ENCODE measurements around the gene RPTOR.
"Not testable (repeated sequence)": the region's sequence is repeated elsewhere in the genome, so short reads cannot be mapped to it uniquely, and the experiment has no call there.

RPTOR gene

DNA sequence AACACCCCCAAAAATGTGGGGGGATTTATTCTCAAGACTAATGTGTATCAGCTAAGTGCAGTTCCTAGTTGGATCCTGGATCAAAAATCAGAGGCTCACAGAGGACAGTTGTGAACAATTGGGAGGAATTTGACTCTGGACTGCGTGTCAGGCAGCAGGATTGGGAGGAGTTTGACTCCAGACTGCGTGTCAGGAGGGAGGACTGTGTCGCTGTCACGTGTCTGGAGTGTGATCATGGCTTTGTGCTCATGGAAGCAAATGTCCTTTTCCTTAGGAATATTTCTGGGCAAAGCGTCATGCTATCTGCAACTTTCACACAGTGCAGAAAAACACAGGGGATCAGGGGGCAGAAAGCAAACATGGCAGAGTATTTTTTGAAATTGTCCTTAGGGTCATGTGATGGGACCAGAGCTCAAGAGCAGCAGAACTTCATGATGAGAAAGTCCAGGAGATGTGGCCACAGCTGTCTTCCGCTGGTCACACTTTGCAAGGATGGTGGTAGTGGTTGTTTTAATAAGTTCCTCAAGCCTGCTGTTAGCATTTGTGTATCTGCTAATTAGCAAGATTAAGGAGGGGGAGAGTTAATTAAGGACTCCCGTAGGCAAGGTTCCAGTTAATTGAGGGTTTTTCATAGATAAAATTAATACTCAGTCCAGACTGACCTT is 325.0 kb downstream of the RPTOR start:
- Histone ChIP-seq H3K36me3 (ENCODE audit: control insufficient read depth, insufficient read depth, low read length) (no peaks in the 10 kb centered on the region), H3K4me1 (ENCODE audit: control insufficient read depth, insufficient read depth, low read length) (no peaks in the 10 kb centered on the region), H3K4me3 (ENCODE audit: low read length) (no peak overlapping the region), H3K9ac (ENCODE audit: low read length) (no peak overlapping the region), H3K27me3 (ENCODE audit: control insufficient read depth, insufficient read depth, low read length) (no peaks in the 10 kb centered on the region), H3K9me3 (ENCODE audit: control insufficient read depth, low read length) (no peaks in the 10 kb centered on the region)

DNA sequence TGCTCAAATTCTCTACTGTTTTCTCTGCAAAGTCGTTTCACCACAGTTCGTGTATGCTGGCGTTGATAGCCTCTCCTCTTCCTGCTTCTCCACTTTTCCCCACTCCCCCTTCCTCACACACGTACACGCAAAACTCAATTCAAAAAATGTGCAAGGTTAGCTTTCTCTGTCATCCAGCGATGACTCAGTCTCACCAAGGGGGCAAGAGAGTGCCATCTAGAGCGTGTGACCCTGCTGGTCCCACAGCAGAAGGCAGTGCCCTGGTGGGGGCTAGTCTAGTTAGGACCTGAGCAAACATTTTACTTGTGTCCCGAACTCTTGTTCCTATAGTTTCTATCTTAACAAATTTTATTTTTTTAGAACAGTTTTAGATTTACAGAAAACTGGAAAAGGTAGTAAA is 325.8 kb downstream of the RPTOR start:
- Histone ChIP-seq H3K9ac (ENCODE audit: low read length) (no peak overlapping the region), H3K27me3 (ENCODE audit: control insufficient read depth, insufficient read depth, low read length) (no peaks in the 10 kb centered on the region), H3K36me3 (ENCODE audit: control insufficient read depth, insufficient read depth, low read length) (no peaks in the 10 kb centered on the region), H3K9me3 (ENCODE audit: control insufficient read depth, low read length) (no peaks in the 10 kb centered on the region), H3K4me1 (ENCODE audit: control insufficient read depth, insufficient read depth, low read length) (no peaks in the 10 kb centered on the region), H3K4me3 (ENCODE audit: low read length) (no peak overlapping the region)

DNA sequence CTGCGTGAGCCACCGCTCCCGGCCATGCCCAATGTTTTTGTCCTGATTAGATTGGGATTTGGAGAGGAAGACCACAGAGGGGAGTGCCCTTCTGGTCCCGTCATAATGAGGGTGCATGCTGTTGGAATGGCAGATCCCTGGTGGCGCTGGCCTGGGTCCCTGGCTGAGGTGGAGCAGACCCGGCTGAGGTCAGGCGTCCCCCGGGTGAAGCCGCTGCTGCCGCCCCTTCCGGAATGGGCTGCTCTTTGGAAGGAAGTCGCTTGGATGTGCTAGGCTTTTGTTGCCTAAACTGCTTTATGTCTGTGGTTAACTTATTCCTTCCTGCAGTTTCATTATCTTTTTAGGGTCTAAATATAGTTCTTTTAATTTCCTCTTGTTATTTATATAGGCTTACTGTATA is 326.7 kb downstream of the RPTOR start:
- Histone ChIP-seq H3K9ac (ENCODE audit: low read length) (no peak overlapping the region), H3K27me3 (ENCODE audit: control insufficient read depth, insufficient read depth, low read length) (no peaks in the 10 kb centered on the region), H3K4me1 (ENCODE audit: control insufficient read depth, insufficient read depth, low read length) (no peaks in the 10 kb centered on the region), H3K4me3 (ENCODE audit: low read length) (no peak overlapping the region), H3K36me3 (ENCODE audit: control insufficient read depth, insufficient read depth, low read length) (no peaks in the 10 kb centered on the region), H3K9me3 (ENCODE audit: control insufficient read depth, low read length) (no peaks in the 10 kb centered on the region)

DNA sequence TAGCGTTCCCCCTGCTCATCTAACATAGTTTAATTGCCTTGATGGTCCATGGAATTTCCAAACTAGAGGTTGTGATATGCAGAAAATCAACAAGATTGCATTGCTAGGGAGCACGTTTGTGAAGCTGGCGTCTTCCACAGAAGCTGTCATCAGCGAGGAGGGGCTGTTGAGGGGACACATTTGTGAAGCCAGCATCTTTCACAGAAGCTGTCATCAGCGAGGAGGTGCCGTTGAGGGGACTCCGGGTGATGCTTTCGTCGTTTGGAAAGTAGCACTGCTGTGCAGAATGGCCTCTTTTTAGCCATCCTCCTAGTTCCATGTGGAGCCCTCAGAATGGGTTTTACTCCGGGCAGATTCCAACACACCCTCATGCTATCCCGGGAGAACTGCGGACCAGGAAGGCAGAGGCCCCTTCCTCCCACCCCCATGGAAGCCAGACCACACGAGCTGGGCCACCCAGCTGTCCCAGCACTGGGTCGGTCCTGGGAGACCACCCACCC is 327.4 kb downstream of the RPTOR start:
- H3K4me3 ChIP-seq (ENCODE audit: low read length), result no peak overlapping the region
- H3K9ac ChIP-seq (ENCODE audit: low read length), result no peak overlapping the region
- no peaks in the 10 kb centered on the region for H3K9me3 ChIP-seq (ENCODE audit: control insufficient read depth, low read length)
- H3K4me1 ChIP-seq (ENCODE audit: control insufficient read depth, insufficient read depth, low read length), result no peaks in the 10 kb centered on the region
- H3K27me3 ChIP-seq (ENCODE audit: control insufficient read depth, insufficient read depth, low read length), result no peaks in the 10 kb centered on the region
- no peaks in the 10 kb centered on the region for H3K36me3 ChIP-seq (ENCODE audit: control insufficient read depth, insufficient read depth, low read length)

DNA sequence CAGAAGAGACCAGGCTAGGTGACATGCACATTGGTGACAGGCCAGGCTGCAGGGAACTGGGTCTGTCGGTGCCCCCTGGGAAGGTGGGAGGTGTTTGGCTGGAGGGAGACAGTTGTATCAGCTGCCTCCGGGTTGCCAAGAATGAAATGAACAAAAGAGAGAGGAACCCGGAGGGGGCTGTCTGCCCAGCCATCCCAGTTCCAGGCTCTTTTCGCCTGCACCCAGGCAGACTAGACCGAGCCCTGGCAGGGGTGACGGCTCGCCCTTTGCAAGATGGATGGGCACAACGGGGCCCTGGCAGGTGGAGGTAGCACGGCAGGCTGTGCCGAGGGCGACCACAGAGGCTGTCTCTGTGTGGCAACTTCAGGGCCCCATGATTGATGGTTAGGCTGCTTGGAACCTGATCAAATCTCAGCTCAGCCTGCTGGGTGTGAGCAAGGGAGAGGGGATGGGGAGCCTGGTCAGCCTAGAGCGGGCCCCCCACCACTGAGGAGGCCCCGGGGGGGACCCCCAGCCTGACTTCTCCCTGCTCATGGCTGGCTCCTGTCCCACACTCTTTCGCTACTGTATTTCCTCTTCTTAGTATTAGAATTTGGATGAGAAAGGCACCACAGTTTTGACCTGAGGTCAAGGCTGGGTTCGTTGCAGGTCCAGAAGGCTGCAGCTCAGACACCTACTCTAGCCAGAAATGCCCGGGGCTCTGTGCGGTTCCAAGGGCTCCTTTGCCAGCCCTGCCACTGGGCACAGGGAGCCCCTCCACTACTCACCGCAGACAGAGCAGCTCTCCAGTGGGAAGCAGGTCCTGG is 328.1 kb downstream of the RPTOR start:
- Histone ChIP-seq H3K4me3 (ENCODE audit: low read length) (no peak overlapping the region), H3K36me3 (ENCODE audit: control insufficient read depth, insufficient read depth, low read length) (no peaks in the 10 kb centered on the region), H3K9ac (ENCODE audit: low read length) (no peak overlapping the region), H3K4me1 (ENCODE audit: control insufficient read depth, insufficient read depth, low read length) (no peaks in the 10 kb centered on the region), H3K9me3 (ENCODE audit: control insufficient read depth, low read length) (no peaks in the 10 kb centered on the region), H3K27me3 (ENCODE audit: control insufficient read depth, insufficient read depth, low read length) (no peaks in the 10 kb centered on the region)

DNA sequence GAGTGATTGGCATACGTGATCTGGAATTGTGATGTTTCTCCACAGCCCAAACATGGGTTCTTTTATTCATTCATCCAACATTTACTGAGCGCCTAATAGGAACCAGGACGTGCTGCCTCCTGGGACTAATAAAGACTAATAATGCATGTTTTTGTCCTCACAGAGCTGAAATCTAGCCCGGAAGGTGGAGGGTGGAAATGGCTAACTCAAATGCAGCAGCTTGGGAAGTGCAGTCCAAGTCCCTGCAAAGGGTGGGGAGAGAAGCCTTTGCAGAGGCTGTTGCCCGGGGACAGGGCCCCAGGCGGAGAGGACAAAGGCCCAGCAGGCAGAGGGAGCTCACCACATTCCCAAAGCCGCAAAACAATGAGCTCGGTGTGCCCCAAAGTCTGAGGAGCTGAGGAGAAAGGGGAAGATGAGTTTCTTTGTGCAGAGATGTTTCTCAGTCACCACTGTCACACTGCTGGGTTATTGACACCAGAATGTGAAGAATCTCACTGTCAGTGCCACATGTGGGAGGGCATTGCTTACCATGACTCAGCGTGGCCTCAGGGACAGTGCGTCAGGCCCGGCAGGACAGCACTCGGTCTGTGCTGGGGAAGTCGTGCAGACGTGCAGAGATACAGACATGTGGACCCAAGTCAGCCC is 328.8 kb downstream of the RPTOR start:
- Histone ChIP-seq H3K9me3 (ENCODE audit: control insufficient read depth, low read length) (no peaks in the 10 kb centered on the region), H3K36me3 (ENCODE audit: control insufficient read depth, insufficient read depth, low read length) (no peaks in the 10 kb centered on the region), H3K27me3 (ENCODE audit: control insufficient read depth, insufficient read depth, low read length) (no peaks in the 10 kb centered on the region), H3K4me1 (ENCODE audit: control insufficient read depth, insufficient read depth, low read length) (no peaks in the 10 kb centered on the region), H3K9ac (ENCODE audit: low read length) (no peak overlapping the region), H3K4me3 (ENCODE audit: low read length) (no peak overlapping the region)

DNA sequence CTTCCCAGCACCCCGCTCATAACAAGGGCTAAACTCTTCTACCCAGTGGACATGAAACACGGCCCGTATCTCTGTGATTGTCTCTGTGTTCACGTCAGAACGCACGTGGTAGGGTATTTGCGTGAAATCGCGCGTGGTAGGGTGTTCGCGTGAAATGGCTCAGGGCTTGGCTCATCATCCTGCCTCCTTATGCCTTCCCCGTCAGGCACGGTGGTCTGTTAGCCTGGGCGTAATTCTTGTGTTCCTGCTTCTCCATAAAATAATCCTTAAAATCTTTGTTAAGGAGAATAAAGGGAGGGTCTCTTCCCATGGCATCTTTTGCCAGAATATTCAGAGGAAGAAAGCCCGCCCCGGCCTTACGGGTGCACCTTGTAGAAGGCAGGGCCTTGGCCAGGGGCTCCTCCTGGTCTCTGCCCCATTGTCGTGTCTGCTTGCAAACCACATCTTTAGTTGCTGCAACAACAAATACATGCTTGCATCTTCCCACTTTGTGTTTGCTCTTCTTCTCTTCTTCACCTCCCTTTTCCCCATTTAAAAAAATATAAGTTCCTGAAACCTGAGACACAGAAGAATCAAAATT is 330.3 kb downstream of the RPTOR start:
- Histone ChIP-seq H3K36me3 (ENCODE audit: control insufficient read depth, insufficient read depth, low read length) (no peaks in the 10 kb centered on the region), H3K9me3 (ENCODE audit: control insufficient read depth, low read length) (no peaks in the 10 kb centered on the region), H3K4me1 (ENCODE audit: control insufficient read depth, insufficient read depth, low read length) (no peaks in the 10 kb centered on the region), H3K27me3 (ENCODE audit: control insufficient read depth, insufficient read depth, low read length) (no peaks in the 10 kb centered on the region), H3K4me3 (ENCODE audit: low read length) (no peak overlapping the region), H3K9ac (ENCODE audit: low read length) (no peak overlapping the region)

DNA sequence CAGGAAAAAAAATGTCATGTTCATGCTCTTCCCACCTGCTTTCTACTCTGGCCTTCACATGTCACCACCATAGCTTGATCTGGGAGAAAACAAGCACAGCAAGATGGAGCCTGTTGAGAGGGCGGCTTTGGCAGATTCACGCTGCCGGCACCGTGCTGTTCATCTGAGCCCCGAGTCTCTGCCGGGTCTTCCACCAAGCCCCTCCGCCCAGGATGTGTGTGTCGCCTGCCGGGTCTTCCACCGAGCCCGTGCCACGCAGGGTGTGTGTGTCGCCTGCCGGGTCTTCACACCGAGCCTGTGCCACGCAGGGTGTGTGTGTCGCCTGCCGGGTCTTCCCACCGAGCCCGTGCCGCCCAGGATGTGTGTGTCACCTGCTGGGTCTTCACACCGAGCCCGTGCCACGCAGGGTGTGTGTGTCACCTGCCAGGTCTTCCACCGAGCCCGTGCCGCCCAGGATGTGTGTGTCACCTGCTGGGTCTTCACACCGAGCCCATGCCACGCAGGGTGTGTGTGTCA is 330.9 kb downstream of the RPTOR start:
- not testable (repeated sequence) for H3K36me3 ChIP-seq (ENCODE audit: control insufficient read depth, insufficient read depth, low read length); H3K4me1 ChIP-seq (ENCODE audit: control insufficient read depth, insufficient read depth, low read length); H3K9me3 ChIP-seq (ENCODE audit: control insufficient read depth, low read length); H3K9ac ChIP-seq (ENCODE audit: low read length); H3K27me3 ChIP-seq (ENCODE audit: control insufficient read depth, insufficient read depth, low read length); H3K4me3 ChIP-seq (ENCODE audit: low read length)

DNA sequence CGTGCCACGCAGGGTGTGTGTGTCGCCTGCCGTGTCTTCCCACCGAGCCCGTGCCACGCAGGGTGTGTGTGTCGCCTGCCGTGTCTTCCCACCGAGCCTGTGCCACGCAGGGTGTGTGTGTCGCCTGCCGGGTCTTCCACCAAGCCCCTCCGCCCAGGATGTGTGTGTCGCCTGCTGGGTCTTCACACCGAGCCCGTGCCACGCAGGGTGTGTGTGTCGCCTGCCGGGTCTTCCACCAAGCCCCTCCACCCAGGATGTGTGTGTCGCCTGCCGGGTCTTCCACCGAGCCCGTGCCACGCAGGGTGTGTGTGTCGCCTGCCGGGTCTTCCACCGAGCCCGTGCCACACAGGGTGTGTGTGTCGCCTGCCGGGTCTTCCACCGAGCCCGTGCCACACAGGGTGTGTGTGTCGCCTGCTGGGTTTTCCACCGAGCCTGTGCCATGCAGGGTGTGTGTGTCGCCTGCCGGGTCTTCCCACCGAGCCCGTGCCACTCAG is 331.9 kb downstream of the RPTOR start:
- H3K4me3 ChIP-seq (ENCODE audit: low read length); H3K9ac ChIP-seq (ENCODE audit: low read length); H3K36me3 ChIP-seq (ENCODE audit: control insufficient read depth, insufficient read depth, low read length); H3K4me1 ChIP-seq (ENCODE audit: control insufficient read depth, insufficient read depth, low read length); H3K9me3 ChIP-seq (ENCODE audit: control insufficient read depth, low read length); H3K27me3 ChIP-seq (ENCODE audit: control insufficient read depth, insufficient read depth, low read length): not testable (repeated sequence)

DNA sequence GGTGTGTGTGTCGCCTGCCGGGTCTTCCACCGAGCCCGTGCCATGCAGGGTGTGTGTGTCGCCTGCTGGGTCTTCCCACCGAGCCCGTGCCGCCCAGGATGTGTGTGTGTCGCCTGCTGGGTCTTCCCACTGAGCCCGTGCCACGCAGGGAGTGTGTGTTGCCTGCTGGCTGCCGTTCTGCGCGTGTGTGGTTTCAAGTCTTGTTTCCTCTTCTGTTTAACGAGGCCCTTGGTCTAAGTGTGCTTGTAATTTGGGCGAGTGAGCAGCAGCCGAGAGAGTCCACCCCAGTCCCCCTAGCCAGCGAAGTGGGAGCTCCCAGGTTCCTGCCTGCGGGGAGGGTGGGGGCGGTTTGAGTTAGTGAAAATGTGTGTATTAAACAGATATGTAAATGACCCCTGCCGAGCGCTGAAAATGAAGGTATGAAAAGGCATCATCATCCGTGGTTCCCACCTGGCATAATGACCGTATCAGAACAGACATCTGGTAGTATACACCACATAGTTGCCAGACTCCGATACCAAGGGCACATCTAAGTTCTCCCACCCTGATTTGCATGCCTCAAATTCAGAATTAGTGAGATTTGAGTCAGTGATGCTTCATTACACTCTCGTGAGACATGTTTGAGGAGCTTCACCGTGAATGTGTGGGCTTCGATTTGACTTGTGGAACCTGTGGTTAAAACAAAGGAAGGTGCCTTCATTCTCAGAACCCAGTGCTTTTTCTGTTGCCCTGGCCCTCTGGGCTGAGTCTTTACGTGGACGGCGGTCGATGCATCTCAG is 332.5 kb downstream of the RPTOR start:
- Histone ChIP-seq H3K9me3 (ENCODE audit: control insufficient read depth, low read length) (no peaks in the 10 kb centered on the region), H3K4me1 (ENCODE audit: control insufficient read depth, insufficient read depth, low read length) (no peaks in the 10 kb centered on the region), H3K36me3 (ENCODE audit: control insufficient read depth, insufficient read depth, low read length) (no peaks in the 10 kb centered on the region), H3K27me3 (ENCODE audit: control insufficient read depth, insufficient read depth, low read length) (no peaks in the 10 kb centered on the region), H3K9ac (ENCODE audit: low read length) (no peak overlapping the region), H3K4me3 (ENCODE audit: low read length) (no peak overlapping the region)

DNA sequence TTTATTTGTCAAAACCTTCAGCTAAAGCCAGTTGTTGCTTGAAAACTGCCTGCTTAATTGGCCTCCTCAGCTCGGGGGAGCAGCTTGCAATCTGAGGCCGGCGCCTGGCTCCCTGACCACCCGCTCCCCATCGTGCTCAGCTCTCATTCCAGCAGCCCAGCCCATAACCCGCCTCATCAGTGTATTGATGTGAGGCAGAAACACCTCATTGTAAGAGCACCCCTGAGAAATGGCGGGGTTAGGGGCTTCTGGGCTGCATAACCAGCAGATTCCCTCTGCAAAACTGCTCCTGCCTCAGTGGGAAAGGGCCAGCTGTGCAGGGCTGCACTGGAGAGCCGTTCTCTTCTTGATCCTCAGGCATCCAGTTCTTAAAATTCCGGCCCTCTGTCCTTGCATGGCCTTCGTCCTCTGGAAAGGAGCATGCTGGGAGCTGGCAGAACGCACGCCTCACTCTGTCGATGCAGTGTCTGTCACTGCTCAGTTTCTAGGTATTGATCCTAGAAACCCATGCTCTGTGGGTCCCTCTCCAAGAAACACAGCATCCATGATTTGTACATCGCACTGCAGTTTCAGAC is 333.2 kb downstream of the RPTOR start:
- Histone ChIP-seq H3K36me3 (ENCODE audit: control insufficient read depth, insufficient read depth, low read length) (no peaks in the 10 kb centered on the region), H3K9me3 (ENCODE audit: control insufficient read depth, low read length) (no peaks in the 10 kb centered on the region), H3K9ac (ENCODE audit: low read length) (no peak overlapping the region), H3K27me3 (ENCODE audit: control insufficient read depth, insufficient read depth, low read length) (no peaks in the 10 kb centered on the region), H3K4me1 (ENCODE audit: control insufficient read depth, insufficient read depth, low read length) (no peaks in the 10 kb centered on the region), H3K4me3 (ENCODE audit: low read length) (no peak overlapping the region)
